ENCODE results near the gene TRMT6.

DNA sequence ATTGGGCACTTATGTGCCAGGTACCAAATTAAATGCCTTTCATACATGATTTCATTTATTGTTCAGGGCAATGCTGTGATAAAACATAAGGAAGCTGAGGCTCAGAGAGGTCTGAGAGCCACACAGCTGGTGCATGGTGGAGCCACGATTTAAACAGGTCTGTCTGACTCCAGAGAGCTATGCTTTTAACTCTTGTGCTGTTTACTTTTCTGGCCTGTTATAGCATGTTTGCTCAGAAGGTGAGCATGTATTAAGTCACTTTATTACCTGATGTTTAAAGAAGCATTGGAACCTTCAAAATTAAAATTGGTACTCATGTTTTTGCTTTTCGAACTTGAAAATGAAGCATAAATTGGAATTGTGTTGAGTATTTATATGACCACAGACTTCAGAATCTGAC is 26.9 kb upstream of the TRMT6 start:
- TF ChIP-seq CTCF (IDR thresholded peaks at IDR 0.05) (no peak), ZFX (IDR thresholded peaks at IDR 0.05; ENCODE audit: borderline replicate concordance) (no peak)
